ENCODE data around the gene ERP27.

DNA sequence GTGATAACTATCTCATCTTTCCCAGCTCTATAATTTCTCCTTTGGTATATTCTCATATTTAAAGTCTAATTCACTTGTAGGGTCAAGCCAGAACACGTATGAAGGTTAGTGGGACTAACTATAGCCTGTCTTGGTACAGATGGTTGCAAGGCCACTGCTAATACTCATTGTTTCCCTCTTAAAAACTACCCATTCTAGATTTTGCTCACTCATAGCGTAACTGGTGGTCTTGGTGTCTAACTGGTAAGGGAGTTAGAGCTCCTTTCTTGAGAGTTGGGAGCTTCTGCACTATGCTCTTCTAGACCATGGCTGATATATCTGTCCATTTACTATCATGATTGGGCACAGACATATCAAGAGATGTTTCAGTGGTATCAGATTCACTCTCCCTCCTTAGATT is 61.5 kb downstream of the ERP27 start:
- TF ChIP-seq, protein P1, sequence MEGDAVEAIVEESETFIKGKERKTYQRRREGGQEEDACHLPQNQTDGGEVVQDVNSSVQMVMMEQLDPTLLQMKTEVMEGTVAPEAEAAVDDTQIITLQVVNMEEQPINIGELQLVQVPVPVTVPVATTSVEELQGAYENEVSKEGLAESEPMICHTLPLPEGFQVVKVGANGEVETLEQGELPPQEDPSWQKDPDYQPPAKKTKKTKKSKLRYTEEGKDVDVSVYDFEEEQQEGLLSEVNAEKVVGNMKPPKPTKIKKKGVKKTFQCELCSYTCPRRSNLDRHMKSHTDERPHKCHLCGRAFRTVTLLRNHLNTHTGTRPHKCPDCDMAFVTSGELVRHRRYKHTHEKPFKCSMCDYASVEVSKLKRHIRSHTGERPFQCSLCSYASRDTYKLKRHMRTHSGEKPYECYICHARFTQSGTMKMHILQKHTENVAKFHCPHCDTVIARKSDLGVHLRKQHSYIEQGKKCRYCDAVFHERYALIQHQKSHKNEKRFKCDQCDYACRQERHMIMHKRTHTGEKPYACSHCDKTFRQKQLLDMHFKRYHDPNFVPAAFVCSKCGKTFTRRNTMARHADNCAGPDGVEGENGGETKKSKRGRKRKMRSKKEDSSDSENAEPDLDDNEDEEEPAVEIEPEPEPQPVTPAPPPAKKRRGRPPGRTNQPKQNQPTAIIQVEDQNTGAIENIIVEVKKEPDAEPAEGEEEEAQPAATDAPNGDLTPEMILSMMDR (IDR thresholded peaks at IDR 0.05; ENCODE audit: insufficient read depth, low read depth, low read length) = no peak
- TF ChIP-seq EZH2 (IDR thresholded peaks at IDR 0.05; ENCODE audit: insufficient read depth, low read length) = no peak

Measured in astrocyte (in vitro differentiated cells and primary cell).